Stimulated activated CD8-positive, alpha-beta memory T cell treated with anti-CD3 and anti-CD28 coated beads, Interleukin-4, amount 100 ng/mL, for 4 hours (primary cell): ENCODE measurements around the gene TEX264.
"Not testable (repeated sequence)": the region's sequence is repeated elsewhere in the genome, so short reads cannot be mapped to it uniquely, and the experiment has no call there.

Experiments used
- DNase-seq, 2 donors: peaks; one replicate each; pipeline ENCODE4 v3.0.0-alpha.2; 2020; ENCODE audit warnings: low read depth in 2 of 2, low spot score in 1 of 2

The TEX264 gene, protein sequence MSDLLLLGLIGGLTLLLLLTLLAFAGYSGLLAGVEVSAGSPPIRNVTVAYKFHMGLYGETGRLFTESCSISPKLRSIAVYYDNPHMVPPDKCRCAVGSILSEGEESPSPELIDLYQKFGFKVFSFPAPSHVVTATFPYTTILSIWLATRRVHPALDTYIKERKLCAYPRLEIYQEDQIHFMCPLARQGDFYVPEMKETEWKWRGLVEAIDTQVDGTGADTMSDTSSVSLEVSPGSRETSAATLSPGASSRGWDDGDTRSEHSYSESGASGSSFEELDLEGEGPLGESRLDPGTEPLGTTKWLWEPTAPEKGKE

DNA sequence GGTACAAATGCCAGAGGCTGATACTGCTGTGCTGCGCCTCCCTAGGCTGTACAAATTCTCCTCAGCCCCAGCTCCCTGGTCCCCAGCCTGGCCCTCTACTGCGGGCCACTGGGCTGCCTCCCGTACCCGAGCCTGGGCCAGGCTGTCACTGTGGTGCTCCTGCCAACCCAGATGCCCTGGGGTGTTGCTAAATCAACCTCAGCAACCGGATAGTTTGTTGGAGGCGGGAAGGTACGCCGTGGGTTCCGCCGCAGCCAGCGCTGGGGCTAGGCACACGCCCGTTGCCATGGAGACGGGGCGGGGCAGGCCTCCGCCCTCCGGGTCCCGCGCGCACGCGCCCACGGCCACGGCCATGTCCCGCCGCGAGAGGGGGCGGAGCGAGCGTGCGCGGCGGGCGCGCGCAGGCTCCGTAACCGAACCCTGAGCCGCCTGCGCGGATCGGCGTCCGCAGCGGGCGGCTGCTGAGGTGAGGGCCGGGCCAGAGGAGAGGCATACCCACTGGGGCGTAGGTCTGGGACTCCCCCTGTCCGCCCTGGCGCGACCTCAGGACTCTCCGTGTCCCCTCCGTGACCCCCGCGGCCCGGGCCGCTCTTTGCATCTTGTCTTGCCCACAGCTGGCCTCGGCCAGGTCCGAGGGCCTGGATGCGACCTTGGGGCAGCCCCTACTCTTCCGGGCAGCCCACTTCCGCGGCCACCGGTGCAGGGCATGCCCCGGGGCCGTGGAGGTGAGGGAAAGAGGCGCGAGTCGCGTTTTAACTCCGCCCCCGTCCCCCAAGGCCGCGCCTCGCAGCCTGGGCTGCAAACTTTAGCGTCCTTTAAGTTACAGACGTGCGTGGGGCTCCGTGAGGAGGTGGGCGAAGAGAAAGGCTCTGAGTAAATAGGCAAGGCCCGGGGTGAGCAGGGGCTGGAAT, at the start of gene TEX264:
TEX264 (plus strand) TSS at position 430 of the 911 bp plus-strand sequence. CDS start 3,053 bp downstream, outside the sequence.
- DNase-seq = peak; percentile 75 to 85

DNA sequence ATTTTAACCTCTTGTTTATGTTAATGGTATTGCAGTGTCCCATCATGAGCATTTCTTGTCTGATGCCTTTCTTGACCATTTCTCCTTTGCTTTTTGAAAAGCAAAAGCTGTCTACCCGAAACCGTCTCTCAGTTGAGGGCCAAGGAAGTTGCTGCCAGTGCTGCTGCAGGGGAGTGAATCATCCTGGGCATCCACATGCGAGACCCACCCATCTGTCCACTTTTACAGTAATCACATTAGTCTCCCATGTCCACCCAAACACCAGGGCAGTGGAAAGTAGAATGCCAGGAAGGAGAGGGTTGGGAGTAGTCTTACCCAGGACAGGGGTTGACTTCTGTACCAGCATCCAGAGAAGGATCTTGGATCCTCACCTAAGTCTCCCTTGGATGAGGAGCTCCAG, 48.6 kb upstream of the TEX264 start:
- DNase-seq = no peak

DNA sequence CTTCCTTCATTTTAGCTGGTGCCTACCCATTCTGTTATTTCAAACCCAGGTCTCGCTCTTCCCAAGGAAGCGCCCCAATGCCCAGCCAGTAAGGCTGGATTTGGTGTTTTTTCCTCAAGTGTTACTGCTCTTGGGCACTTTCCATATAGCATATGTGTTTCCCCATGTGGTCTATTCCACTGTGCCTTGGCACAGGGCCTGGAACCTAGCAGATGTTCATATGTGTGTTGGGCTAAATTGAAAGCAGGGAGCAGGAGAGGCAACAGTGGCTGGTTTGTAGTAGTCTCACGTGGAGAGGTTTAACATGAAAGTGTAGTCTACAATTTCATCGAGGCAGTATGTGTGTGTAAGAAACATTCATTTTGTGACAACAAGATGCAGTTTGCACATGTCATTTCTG, 48.2 kb upstream of the TEX264 start:
- DNase-seq = no peak

DNA sequence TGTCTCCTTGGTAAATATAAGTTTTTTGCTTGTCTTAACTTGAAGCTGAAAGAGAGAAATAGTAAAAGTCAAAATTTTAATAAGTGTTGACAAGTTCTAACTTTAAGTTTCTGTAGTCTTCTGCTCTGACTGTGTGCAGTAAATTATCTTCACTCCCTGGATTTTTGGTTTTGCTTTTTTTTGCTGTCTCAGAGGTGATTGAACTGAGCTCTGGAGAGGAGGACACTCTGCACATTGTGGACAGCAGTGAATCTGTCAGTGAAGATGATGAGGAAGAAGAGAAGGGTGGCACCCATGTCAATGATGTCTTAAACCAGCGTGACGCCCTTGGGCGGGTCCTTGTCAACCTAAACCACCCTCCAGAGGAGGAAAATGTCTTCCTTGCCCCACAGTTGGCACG, 40.5 kb upstream of the TEX264 start:
- DNase-seq = no peak

DNA sequence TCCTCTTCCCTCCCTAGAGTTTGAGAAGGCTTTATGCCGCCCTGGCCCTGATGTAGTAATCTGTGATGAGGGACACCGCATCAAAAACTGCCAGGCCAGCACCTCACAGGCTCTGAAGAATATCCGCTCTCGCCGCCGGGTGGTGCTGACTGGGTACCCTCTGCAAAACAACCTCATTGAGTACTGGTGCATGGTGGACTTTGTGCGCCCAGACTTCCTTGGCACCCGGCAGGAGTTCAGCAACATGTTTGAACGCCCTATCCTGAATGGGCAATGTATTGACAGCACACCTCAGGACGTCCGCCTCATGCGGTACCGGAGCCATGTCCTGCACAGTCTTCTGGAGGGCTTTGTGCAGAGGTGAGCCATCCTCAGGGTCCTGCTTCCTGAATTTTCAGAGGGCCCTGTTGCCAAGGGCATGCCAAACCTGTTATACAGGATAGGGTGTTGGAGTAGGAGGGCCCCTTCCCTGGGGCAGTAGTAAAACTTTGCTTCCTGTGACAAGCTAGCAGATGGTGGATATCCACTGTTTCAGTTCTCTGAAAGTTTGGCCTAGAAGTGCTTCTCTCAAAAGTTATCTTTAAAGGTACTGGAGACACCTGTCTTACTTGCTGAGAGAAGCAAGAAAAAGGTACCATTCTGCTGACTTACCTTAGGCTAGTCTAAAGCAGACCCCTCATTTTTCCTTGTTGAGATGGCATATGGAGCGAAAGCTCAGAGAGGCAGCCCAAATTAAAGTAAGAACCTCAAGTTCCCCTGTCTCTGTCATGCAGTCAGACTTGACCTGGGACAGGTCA, 33.7 kb upstream of the TEX264 start:
- no peak for DNase-seq

DNA sequence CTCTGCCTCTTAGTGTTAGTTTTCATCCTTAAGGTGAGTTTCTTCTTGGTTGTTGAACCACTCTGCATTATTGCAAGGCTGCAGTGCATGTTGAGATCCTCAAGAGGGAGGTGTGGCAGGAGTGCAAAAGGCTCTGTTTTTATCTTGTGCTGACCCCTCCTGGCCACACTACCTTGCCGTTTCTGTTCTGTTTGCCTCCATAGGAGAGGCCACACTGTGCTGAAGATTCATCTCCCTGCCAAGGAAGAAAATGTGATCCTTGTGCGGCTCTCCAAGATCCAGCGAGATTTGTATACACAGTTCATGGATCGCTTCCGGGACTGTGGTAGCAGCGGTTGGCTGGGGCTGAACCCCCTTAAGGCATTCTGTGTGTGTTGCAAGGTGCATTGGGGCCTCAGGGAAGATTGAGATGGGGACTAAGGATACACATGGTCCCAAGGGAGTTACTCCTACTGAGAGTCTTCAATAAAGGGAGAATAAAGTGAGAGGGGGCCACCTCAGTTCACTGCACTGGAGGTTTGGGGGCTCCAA, 33.0 kb upstream of the TEX264 start:
- DNase-seq = no peak

DNA sequence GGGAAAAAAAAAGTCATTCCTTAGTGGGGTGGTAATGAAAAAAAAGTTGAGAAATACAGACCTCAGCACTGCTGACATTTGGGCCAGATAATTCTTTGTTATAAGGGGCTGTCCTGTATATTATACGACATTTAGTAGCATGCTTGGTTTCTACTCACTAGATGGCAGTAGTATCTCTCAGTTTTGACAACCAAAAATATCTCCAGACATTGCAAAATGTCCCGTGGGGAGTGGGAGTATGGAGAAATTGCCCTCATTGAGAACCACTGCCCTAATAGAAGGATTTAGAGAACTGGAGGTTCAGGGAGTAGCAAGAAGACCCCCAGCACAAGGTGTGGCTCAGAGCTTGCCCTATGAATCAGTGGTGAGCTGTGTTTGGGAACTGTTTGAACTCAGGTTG, 28.6 kb upstream of the TEX264 start:
- no peak for DNase-seq

DNA sequence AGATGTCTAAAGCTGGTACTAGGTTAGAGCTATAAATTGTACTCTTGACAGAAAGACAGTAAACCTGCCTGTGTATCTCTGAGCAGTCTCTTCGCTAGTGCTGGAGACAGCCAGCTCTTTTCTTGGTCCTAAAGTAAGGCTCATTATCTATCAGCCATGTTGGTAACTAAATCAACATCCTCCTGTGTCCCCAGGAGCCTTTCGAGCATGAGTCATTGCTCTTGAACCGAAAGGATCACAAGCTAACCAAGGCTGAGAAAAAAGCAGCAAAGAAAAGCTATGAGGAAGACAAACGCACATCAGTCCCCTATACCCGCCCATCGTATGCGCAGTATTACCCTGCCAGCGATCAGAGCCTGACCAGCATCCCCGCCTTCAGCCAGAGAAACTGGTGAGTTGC, 25.0 kb upstream of the TEX264 start:
- no peak for DNase-seq

DNA sequence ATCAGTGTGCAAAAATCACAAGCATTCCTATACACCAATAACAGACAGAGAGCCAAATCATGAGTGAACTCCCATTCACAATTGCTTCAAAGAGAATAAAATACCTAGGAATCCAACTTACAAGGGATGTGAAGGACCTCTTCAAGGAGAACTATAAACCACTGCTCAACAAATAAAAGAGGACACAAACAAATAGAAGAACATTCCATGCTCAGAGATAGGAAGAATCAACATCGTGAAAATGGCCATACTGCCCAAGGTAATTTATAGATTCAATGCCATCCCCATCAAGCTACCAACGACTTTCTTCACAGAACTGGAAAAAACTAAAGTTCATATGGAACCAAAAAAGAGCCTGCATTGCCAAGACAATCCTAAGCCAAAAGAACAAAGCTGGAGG, 18.9 kb upstream of the TEX264 start:
- not testable (repeated sequence) for DNase-seq

DNA sequence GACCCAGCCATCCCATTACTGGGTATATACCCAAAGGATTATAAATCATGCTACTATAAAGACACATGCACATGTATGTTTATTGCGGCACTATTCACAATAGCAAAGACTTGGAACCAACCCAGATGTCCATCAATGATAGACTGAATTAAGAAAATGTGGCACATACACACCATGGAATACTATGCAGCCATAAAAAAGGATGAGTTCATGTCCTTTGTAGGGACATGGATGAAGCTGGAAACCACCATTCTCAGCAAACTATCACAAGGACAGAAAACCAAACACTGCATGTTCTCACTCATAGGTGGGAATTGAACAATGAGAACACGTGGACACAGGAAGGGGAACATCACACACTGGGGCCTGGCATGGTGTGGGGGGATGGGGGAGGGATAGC, 17.6 kb upstream of the TEX264 start:
- DNase-seq = not testable (repeated sequence)

DNA sequence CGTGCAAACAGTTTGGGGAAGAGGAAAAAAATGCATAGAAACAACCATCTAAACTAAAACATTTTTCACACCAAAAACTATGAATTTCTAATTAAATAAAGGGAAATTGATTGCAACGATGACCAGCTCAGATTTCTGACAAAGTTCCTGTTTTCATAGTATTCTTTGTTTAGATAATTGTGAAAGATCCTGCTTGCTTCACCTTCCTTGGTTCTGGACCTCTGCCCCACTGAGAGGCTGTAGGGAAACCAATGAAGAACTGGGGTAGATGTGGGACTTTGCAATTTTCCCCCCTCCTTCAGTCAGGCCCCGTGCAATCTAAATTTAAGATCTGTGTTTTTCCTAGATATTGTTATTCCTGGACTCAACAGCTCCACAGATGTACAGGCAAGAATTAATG, 13.8 kb upstream of the TEX264 start:
- no peak for DNase-seq

DNA sequence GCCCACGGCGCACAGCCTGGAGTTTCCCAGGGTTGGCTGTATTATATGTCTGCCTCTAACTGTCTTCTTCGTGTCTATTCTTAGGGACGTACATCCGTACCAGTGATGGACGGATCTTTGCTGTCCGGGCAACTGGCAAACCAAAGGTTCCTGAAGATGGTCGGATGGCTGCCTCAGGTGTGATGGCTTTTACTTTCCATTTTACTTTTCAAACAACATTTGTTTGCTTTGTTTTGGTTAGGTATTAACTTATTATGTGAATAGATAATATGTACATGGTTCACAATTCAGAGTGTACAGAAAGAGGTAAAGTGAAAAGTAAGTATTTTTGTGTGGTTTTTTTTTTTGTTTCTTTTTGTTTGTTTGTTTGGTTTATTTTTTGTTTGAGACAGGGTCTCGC, 11.1 kb upstream of the TEX264 start:
- DNase-seq = no peak

DNA sequence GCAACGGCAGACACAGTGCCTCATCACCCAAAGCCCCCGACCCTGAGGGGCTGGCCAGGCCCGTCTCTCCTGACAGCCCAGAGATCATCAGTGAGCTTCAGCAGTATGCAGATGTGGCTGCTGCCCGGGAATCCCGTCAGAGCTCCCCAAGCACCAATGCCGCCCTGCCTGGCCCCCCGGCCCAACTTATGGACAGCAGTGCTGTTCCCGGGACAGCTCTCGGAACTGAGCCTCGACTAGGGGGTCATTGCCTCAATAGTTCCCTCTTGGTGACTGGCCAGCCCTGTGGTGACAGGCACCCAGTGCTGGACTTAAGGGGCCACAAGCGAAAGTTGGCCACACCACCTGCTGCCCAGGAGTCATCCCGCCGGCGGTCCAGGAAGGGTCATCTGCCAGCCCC, 8.6 kb upstream of the TEX264 start:
- DNase-seq = no peak

DNA sequence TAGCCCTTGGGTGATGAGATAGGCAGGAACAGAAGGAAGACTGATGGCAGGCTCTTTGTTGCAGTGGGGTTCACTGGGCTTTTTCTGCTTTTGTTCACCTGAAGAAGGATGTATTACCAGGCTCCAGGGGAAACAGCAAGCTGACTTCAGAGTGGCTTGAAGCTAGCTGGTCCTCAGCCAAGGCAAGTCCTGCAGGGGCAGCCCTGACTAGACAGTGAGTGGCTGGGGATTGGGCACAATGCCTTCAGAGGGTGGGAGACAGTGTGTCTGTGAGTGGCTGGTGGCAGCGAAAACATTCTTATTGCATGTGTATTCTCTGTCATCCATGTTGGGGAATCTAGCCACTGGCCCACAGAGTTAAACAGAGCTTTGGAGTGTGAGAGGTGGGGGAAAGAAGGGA, 2.3 kb upstream of the TEX264 start:
- no peak for DNase-seq

DNA sequence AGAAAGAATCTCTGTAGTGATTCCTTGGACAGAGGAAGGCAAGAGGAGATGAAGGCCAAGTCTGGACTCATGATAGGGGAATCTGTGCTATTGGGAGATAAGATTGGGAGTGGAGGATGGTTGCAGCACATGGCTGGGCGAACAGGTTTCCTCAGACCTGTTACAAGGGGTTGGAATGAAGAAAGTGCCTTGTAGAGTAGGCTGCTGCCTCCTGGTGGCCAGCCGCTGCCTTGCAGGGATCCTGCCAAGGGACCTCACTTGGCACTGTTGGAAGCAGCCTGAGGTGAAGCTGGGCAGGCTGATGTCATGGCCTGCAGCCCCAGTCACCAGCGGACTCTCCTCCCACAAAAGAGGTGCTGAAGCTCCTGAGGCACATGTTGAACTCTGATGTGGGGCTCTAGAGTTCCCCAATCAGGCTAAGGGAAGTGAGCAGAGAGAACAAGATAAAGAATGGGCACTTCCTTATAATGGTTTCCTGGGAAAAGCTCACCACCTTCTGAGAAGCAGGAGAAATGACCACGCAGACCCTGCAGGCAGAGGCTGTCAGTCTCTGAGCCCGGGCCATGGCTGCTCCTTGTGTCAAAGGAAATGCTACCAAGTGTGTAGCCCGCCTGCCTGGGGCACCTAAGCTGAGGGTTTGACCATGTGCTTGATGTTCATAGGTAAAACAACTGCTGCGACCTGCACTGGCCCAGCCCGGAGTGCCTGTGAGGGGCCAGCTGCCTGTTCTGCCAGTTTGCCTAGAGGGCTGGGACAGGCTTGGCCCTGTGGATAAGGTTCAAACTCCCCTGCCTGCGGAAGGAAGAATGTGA, 1.6 kb upstream of the TEX264 start:
- peak; percentile 46 to 58 for DNase-seq

DNA sequence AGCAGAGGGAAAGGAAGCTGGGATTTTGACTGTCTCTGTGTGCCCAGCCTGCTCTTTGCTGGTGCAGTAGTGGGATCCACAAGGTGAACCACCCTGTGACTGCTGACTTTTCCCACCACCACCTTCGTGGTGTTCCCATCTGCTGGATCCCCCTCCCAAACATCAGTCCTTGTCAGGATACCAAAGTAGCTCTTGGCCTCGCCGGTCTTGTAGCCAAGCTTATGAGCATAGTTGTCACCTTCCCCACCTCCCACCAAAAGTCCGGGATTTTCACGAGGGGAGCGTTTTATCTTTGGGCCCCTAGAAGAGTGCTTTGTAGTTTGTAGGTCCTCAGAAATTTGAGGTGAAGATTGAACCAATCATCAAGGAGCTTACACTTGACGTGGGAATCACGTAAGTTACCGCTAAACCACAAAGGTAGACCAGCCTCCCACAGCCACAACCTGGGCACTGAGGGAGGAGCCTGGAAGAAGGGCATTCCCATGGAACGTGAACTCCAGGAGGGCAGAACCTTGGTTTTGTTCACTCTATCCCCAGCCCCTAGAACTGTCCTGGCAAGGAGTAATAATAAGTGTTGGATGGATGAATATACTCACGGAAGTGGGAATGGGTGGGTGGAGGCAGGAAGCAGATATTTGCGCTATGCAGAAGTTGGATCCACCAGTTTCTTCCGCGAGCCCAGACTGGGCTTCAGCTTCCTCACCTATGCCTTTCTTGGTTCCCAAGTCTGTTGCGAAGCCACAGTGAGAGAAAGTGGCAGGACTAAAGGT, 814 bp upstream of the TEX264 start:
- no peak for DNase-seq

DNA sequence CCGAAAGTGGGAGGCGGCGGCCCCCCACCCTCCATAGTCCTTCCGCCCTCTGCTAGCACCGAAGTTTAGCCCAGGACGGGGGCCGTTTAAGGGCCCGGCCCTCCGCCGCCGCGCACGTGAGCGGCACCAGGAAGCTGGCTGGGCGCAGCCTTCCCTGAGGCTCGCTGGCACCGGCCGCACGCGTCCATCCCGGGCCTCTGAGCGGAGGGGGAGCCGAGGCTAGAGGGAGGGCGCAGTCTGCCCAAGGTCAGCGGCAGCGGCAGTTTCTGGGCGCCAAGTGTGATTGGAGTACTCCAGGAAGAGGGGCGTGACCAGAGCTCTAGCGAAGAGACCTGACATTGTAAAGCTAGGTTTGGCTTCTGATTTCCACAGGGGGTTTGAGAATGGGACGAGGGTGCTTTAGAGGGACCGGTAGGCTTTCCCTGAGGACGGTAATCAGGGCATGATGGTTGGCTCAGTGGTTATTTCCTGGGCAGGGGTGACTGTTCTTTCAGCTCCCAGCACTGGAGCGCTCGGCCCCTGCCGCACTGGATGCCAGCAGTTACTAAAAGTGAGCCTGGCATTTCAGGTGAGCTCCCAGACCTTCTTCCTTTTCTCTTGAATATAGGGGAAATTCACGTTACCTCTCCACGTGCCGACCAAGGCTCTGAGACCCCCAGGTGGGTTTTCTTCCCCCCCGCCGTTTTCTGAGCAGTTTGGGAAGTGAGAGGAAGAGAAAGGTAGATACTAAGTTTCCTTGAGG, 853 bp downstream of the TEX264 start:
- DNase-seq = peak in 1 of 2 donors; percentile 22

DNA sequence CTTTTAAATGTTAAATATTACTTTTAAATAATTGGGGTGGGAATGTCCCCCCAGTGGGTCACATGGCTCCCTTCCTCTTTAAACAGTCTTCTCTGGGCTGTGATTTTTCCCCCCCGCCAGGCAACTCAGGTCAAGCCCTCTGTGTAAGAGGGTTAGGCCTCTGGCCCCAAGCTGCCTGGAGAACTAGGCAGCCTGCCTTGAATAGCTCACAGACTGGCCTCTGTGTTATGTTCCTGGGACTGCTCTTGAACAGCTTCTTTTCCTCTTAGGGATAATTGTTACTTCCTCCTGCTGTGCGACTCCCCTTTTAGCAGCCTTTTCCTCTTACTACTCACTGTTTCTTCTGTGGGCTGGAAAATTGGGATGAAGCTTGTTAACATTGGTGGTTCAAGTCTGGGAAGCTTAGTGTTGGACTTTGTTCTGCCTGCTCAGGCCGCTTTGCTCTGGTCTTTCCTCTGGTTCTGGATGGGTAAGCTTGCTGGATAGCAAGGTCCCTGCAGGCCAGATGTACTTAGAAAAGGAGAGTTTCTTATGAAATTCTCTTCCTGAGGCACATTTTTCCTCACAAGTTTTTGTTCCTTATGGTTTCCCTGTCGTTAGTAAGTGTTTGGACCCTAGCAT, 2.2 kb downstream of the TEX264 start:
- no peak for DNase-seq
